Fibroblast of mammary gland (primary cell): ENCODE results near the gene SSR3.

Source experiments
- DNase-seq: peaks from one replicate; pipeline ENCODE4 v3.0.0-alpha.2; 2010; ENCODE audit warnings: low read depth
- H3K4me3 ChIP-seq: 2 replicates; pipeline ENCODE4 v1.5.1; 2011; ENCODE audit warnings: low read depth, mild to moderate bottlenecking, low read length, moderate library complexity; ENCODE audit not compliant: control insufficient read depth
- TF ChIP-seq, protein P1 (sequence below): conservative IDR thresholded peaks from 2 replicates; pipeline ENCODE4 v1.5.1; 2011; ENCODE audit warnings: low read depth, low read length, inconsistent platforms; ENCODE audit not compliant: control insufficient read depth, insufficient read depth

SSR3 gene

DNA sequence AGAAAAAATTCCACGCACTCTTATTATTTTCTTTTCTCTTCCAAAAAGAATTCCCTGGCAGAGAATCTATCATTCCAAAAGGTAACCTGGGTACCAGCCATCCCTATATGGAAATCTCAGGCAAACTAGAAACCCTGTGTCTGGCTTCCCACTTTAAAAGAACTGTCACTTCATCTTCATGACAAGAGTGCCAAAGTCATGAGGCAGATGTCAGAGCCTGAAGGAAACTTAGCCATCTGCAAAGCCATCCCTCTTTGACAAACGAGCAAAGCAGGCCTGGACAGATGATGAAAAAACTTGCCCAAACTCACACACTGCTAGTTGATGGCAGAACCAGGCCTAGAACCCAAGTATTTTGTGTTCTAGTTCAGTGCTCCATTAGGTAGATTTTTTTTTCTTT is 15.9 kb downstream of the SSR3 start:
- TF ChIP-seq, protein P1, sequence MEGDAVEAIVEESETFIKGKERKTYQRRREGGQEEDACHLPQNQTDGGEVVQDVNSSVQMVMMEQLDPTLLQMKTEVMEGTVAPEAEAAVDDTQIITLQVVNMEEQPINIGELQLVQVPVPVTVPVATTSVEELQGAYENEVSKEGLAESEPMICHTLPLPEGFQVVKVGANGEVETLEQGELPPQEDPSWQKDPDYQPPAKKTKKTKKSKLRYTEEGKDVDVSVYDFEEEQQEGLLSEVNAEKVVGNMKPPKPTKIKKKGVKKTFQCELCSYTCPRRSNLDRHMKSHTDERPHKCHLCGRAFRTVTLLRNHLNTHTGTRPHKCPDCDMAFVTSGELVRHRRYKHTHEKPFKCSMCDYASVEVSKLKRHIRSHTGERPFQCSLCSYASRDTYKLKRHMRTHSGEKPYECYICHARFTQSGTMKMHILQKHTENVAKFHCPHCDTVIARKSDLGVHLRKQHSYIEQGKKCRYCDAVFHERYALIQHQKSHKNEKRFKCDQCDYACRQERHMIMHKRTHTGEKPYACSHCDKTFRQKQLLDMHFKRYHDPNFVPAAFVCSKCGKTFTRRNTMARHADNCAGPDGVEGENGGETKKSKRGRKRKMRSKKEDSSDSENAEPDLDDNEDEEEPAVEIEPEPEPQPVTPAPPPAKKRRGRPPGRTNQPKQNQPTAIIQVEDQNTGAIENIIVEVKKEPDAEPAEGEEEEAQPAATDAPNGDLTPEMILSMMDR, result no peak
- DNase-seq, result no peak
- no peak overlapping the region for H3K4me3 ChIP-seq

GRCh38 chr3:156536524-156537316 is 18.2 kb downstream of the SSR3 start:
- TF ChIP-seq, protein P1, result no peak
- H3K4me3 ChIP-seq, result no peak overlapping the region
- DNase-seq, result peak; percentile 61

DNA sequence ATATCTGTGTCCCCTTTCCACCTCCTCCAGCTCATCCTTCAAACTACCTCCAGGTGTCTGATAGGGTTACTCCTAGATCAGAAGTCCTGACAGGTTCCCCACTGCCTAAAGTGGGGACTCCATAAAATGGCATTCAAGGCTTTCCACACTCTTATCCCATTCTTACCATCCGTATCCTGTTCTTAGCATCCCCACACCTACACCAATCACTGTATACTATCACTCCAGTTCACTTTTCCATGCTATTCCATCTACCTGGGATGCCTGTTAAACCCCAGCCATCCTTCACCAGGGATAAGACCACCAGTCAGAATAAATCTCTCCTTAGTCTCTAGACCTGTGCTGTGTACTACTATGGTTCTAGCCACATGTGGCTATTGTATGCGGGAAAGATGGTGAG is 19.1 kb downstream of the SSR3 start:
- TF ChIP-seq, protein P1, result no peak
- peak; percentile 32 for DNase-seq
- H3K4me3 ChIP-seq, result no peak overlapping the region

DNA sequence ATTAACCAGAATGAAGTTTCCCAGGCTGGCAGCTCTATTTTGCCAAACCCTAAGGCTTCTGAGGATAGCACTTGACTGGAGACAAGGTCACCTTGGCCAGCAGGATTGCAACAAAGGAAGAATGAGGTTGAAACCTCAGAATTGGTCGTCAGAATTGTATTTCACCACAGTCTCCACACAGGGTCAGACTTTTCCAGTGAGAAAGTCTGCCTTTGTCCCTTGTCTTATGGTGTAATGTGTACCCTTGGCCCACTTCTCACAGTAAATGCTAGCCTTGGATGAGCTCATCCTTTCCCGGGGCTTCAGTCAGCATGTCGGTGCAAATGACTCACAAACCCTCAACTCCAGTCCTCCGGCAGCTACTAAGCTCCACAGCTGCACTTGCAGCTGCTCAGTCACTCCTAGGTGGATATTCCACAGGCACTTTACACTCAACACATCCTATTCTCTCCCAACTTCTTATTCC is 19.7 kb downstream of the SSR3 start:
- DNase-seq, result peak; percentile 100
- TF ChIP-seq, protein P1, result peak; percentile 46

GRCh38 chr3:156533205-156533604 is 21.7 kb downstream of the SSR3 start:
- H3K4me3 ChIP-seq, result no peak overlapping the region
- peak; percentile 35 for DNase-seq

More for the DNA sequence above, 19.7 kb downstream of the SSR3 start:
- no peak overlapping the region for H3K4me3 ChIP-seq

DNA sequence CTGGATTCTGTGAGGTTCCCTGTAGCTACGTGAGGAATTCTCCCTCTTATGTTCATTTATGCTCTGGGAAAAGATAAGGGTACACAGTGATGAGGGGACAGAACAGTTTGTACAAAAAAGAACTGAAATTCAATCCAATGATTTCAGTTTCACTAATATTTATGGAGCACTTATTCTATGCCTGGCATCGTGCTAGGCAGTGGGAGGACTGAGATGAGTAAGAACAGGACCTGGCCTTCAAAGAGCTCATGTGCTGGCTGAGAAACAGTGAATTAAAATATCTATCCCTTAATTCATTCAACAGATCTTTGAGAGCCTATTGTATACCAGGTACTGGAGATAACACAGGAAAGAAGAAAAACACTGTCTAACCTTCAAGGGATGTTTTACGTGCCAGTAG is 22.2 kb downstream of the SSR3 start:
- no peak overlapping the region for H3K4me3 ChIP-seq
- no peak for DNase-seq
- TF ChIP-seq, protein P1, result no peak

More at GRCh38 chr3:156533205-156533604, 21.7 kb downstream of the SSR3 start:
- TF ChIP-seq, protein P1, result no peak

GRCh38 chr3:156530980-156531379 is 23.9 kb downstream of the SSR3 start:
- H3K4me3 ChIP-seq, result no peak overlapping the region
- no peak for DNase-seq
- TF ChIP-seq, protein P1, result no peak
